WTC11 (cell line): ENCODE measurements around the gene CCDC12. TPM values are rescaled to one million over a fixed set of nuclear protein-coding genes. Genes with fewer than 3 reads are reported as not detected.

Experiments used
- ATAC-seq: fragments of 200-7000 bp; cut with Tn5 transposase; 2 replicates; pipeline ENCODE4 v1.10.0; 2021; ENCODE audit warnings: mild to moderate bottlenecking, moderate library complexity
- CTCF ChIA-PET: fragments of 300-600 bp; sonication (Branson Sonifier 250); formaldehyde crosslinking; loops from one replicate; lab custom pipeline; 2021; ENCODE audit warnings: antibody characterized with exemption; lab: Charles Lee
- POLR2A ChIA-PET: fragments of 350-600 bp; sonication (Branson Sonifier 250); formaldehyde crosslinking; loops from one replicate; lab custom pipeline; 2021; ENCODE audit warnings: antibody characterized with exemption; lab: Charles Lee
- DNase-seq: peaks from one replicate; pipeline ENCODE4 v3.0.0; 2021; ENCODE audit warnings: low spot score
- H3K27ac Mint-ChIP-seq: 2 replicates; pipeline ENCODE4 v1.8.0; 2021; ENCODE audit warnings: mixed read lengths
- H3K27me3 Mint-ChIP-seq: 2 replicates; pipeline ENCODE4 v1.8.0; 2021; ENCODE audit warnings: low read depth, mild to moderate bottlenecking, moderate library complexity, mixed read lengths
- H3K36me3 Mint-ChIP-seq: 2 replicates; pipeline ENCODE4 v1.8.0; 2021; ENCODE audit warnings: mixed read lengths
- H3K4me1 Mint-ChIP-seq: 2 replicates; pipeline ENCODE4 v1.8.0; 2022; ENCODE audit warnings: mixed read lengths
- H3K4me3 Mint-ChIP-seq: 2 replicates; pipeline ENCODE4 v1.8.0; 2021; ENCODE audit warnings: mild to moderate bottlenecking, moderate library complexity, mixed read lengths
- H3K9me3 Mint-ChIP-seq: 2 replicates; pipeline ENCODE4 v1.8.0; 2021; ENCODE audit warnings: mixed read lengths
- ATF3 ChIP-seq: sonication (generic); formaldehyde crosslinking; conservative IDR thresholded peaks from 2 replicates; pipeline ENCODE4 v1.8.1; 2022; ENCODE audit warnings: mild to moderate bottlenecking, missing genetic modification reagents
- CREM ChIP-seq: sonication (generic); formaldehyde crosslinking; IDR thresholded peaks from 2 replicates; pipeline ENCODE4 v1.8.1; 2022; ENCODE audit warnings: mild to moderate bottlenecking, missing genetic modification reagents, moderate library complexity
- ELF4 ChIP-seq: sonication (generic); formaldehyde crosslinking; IDR thresholded peaks from 2 replicates; pipeline ENCODE4 v1.8.1; 2022; ENCODE audit warnings: low read depth, mild to moderate bottlenecking, moderate library complexity, missing genetic modification reagents
- EMX1 ChIP-seq: fragments of 250-450 bp; sonication (Bioruptor Pico); IDR thresholded peaks from 2 replicates; pipeline ENCODE4 v1.8.0; 2021; ENCODE audit warnings: mild to moderate bottlenecking
- ETV6 ChIP-seq: sonication (generic); formaldehyde crosslinking; IDR thresholded peaks from 2 replicates; pipeline ENCODE4 v1.8.1; 2022; ENCODE audit warnings: mild to moderate bottlenecking, missing genetic modification reagents
- GABPB1 ChIP-seq: sonication (generic); formaldehyde crosslinking; IDR thresholded peaks from 2 replicates; pipeline ENCODE4 v1.8.1; 2023; ENCODE audit warnings: mild to moderate bottlenecking, missing genetic modification reagents
- IRF1 ChIP-seq: sonication (generic); formaldehyde crosslinking; IDR thresholded peaks from 2 replicates; pipeline ENCODE4 v1.8.0; 2023; ENCODE audit warnings: missing genetic modification reagents
- JUN ChIP-seq: sonication (generic); formaldehyde crosslinking; IDR thresholded peaks from 2 replicates; pipeline ENCODE4 v1.8.0; 2023; ENCODE audit warnings: mild to moderate bottlenecking, missing genetic modification reagents
- MLX ChIP-seq: sonication (generic); formaldehyde crosslinking; IDR thresholded peaks from 2 replicates; pipeline ENCODE4 v1.8.1; 2023; ENCODE audit warnings: mild to moderate bottlenecking, missing genetic modification reagents, moderate library complexity
- NFYB ChIP-seq: sonication (generic); formaldehyde crosslinking; conservative IDR thresholded peaks from 2 replicates; pipeline ENCODE4 v1.8.0; 2022; ENCODE audit warnings: low read depth, missing genetic modification reagents
- OVOL2 ChIP-seq: fragments of 250-450 bp; sonication (Bioruptor Pico); IDR thresholded peaks from 2 replicates; pipeline ENCODE4 v1.9.0; 2021; ENCODE audit warnings: mild to moderate bottlenecking, borderline replicate concordance
- TEAD1 ChIP-seq: sonication (generic); formaldehyde crosslinking; IDR thresholded peaks from 2 replicates; pipeline ENCODE4 v1.8.0; 2022; ENCODE audit warnings: mild to moderate bottlenecking, missing genetic modification reagents
- TP53 ChIP-seq: sonication (generic); formaldehyde crosslinking; IDR thresholded peaks from 2 replicates; pipeline ENCODE4 v1.8.1; 2023; ENCODE audit warnings: mild to moderate bottlenecking, missing genetic modification reagents
- ZSCAN18 ChIP-seq: fragments of 250-450 bp; sonication (Bioruptor Pico); IDR thresholded peaks from 2 replicates; pipeline ENCODE4 v2.1.2; 2022; ENCODE audit warnings: mild to moderate bottlenecking, moderate library complexity
- total RNA-seq: library from RNA; stranded (reverse); gene quantifications from 3 replicates; pipeline ENCODE4 v1.2.3, GENCODE V29; 2021
- TF ChIP-seq, protein P1 (sequence below): sonication (generic); formaldehyde crosslinking; IDR thresholded peaks from 2 replicates; pipeline ENCODE4 v1.8.1; 2022; ENCODE audit warnings: mild to moderate bottlenecking, missing genetic modification reagents, moderate library complexity, borderline replicate concordance
- TF ChIP-seq, protein P2 (sequence below): sonication (generic); formaldehyde crosslinking; IDR thresholded peaks from 2 replicates; pipeline ENCODE4 v1.8.1; 2023; ENCODE audit warnings: mild to moderate bottlenecking, missing genetic modification reagents
- TF ChIP-seq, protein P3 (sequence below): sonication (generic); formaldehyde crosslinking; conservative IDR thresholded peaks from 2 replicates; pipeline ENCODE4 v1.8.1; 2023; ENCODE audit warnings: mild to moderate bottlenecking, low read depth, missing genetic modification reagents, moderate library complexity
- TF ChIP-seq, protein P4 (sequence below): sonication (generic); formaldehyde crosslinking; IDR thresholded peaks from 2 replicates; pipeline ENCODE4 v1.8.0; 2022; ENCODE audit warnings: mild to moderate bottlenecking, missing genetic modification reagents
- TF ChIP-seq, protein P5 (sequence below): sonication (generic); formaldehyde crosslinking; IDR thresholded peaks from 2 replicates; pipeline ENCODE4 v1.8.1; 2023; ENCODE audit warnings: mild to moderate bottlenecking, missing genetic modification reagents

CCDC12 gene
- total RNA-seq, 1 experiment from 2014 or later: 59.1 TPM

DNA sequence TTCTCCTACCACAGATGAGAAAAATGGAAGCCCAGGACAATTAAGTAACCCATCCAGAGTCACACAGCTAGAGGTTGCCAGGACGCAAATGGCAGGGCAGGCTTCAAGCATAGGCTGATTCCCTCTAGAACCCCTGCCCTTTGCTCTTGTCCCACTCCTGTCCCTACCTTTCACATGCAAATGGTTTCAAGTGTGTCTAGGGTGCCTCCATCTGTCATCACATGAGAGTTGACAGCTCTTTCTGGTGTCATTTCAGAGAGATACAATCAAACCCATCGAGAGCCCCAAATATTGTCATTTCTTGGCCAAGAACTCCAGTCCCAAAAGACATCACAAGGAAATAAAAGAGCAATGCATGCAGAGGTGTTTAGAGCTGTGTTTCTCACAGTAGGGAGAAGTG, 23.7 kb downstream of the CCDC12 start (continued):
- TF ChIP-seq MLX (CRISPR knock-in tag): no peak
- no peak for TF ChIP-seq ATF3 (CRISPR knock-in tag)

GRCh38 chr3:46950650-46951241, 25.8 kb downstream of the CCDC12 start:
- Mint-ChIP-seq H3K36me3 (peaks cover 3% of the 10 kb centered on the region; the same call in 1 of the 2 replicates), H3K27ac (no peak overlapping the region), H3K4me3 (no peak overlapping the region), H3K27me3 (no peaks in the 10 kb centered on the region), H3K4me1 (peaks cover 71% of the 10 kb centered on the region), H3K9me3 (no peaks in the 10 kb centered on the region)
- DNase-seq: no peak
- TF ChIP-seq, protein P1, sequence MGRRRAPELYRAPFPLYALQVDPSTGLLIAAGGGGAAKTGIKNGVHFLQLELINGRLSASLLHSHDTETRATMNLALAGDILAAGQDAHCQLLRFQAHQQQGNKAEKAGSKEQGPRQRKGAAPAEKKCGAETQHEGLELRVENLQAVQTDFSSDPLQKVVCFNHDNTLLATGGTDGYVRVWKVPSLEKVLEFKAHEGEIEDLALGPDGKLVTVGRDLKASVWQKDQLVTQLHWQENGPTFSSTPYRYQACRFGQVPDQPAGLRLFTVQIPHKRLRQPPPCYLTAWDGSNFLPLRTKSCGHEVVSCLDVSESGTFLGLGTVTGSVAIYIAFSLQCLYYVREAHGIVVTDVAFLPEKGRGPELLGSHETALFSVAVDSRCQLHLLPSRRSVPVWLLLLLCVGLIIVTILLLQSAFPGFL (CRISPR knock-in tag): no peak
- TF ChIP-seq, protein P2, sequence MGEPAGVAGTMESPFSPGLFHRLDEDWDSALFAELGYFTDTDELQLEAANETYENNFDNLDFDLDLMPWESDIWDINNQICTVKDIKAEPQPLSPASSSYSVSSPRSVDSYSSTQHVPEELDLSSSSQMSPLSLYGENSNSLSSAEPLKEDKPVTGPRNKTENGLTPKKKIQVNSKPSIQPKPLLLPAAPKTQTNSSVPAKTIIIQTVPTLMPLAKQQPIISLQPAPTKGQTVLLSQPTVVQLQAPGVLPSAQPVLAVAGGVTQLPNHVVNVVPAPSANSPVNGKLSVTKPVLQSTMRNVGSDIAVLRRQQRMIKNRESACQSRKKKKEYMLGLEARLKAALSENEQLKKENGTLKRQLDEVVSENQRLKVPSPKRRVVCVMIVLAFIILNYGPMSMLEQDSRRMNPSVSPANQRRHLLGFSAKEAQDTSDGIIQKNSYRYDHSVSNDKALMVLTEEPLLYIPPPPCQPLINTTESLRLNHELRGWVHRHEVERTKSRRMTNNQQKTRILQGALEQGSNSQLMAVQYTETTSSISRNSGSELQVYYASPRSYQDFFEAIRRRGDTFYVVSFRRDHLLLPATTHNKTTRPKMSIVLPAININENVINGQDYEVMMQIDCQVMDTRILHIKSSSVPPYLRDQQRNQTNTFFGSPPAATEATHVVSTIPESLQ (CRISPR knock-in tag): no peak
- TF ChIP-seq OVOL2 (CRISPR knock-in tag): no peak
- TF ChIP-seq JUN (CRISPR knock-in tag): no peak
- no peak for TF ChIP-seq ZSCAN18 (CRISPR knock-in tag)
- TF ChIP-seq IRF1 (CRISPR knock-in tag): no peak
- TF ChIP-seq MLX (CRISPR knock-in tag): no peak
- TF ChIP-seq, protein P3, sequence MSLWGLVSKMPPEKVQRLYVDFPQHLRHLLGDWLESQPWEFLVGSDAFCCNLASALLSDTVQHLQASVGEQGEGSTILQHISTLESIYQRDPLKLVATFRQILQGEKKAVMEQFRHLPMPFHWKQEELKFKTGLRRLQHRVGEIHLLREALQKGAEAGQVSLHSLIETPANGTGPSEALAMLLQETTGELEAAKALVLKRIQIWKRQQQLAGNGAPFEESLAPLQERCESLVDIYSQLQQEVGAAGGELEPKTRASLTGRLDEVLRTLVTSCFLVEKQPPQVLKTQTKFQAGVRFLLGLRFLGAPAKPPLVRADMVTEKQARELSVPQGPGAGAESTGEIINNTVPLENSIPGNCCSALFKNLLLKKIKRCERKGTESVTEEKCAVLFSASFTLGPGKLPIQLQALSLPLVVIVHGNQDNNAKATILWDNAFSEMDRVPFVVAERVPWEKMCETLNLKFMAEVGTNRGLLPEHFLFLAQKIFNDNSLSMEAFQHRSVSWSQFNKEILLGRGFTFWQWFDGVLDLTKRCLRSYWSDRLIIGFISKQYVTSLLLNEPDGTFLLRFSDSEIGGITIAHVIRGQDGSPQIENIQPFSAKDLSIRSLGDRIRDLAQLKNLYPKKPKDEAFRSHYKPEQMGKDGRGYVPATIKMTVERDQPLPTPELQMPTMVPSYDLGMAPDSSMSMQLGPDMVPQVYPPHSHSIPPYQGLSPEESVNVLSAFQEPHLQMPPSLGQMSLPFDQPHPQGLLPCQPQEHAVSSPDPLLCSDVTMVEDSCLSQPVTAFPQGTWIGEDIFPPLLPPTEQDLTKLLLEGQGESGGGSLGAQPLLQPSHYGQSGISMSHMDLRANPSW (CRISPR knock-in tag): no peak
- TF ChIP-seq, protein P4, sequence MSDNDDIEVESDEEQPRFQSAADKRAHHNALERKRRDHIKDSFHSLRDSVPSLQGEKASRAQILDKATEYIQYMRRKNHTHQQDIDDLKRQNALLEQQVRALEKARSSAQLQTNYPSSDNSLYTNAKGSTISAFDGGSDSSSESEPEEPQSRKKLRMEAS (CRISPR knock-in tag): no peak
- TF ChIP-seq EMX1: no peak
- TF ChIP-seq CREM (CRISPR knock-in tag): no peak
- TF ChIP-seq, protein P5, sequence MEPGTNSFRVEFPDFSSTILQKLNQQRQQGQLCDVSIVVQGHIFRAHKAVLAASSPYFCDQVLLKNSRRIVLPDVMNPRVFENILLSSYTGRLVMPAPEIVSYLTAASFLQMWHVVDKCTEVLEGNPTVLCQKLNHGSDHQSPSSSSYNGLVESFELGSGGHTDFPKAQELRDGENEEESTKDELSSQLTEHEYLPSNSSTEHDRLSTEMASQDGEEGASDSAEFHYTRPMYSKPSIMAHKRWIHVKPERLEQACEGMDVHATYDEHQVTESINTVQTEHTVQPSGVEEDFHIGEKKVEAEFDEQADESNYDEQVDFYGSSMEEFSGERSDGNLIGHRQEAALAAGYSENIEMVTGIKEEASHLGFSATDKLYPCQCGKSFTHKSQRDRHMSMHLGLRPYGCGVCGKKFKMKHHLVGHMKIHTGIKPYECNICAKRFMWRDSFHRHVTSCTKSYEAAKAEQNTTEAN (CRISPR knock-in tag): no peak
- no peak for TF ChIP-seq ELF4 (CRISPR knock-in tag)
- no peak for TF ChIP-seq TP53 (CRISPR knock-in tag)
- no peak for TF ChIP-seq ETV6
- no peak for TF ChIP-seq GABPB1 (CRISPR knock-in tag)
- TF ChIP-seq NFYB: no peak
- TF ChIP-seq TEAD1: no peak
- CTCF ChIA-PET: interaction anchor here (0.6 to 1.1 kb wide), 2 partner anchors 27 to 1673 kb away, joined by 3 to 8 read pairs; no protein-coding TSS in a partner anchor
- no peak for ATAC-seq
- POLR2A ChIA-PET: no interaction called here
